Bronchial epithelial cell (primary cell): ENCODE measurements around the gene MOBP. TPM values are rescaled to one million over a fixed set of nuclear protein-coding genes. Genes with fewer than 3 reads are reported as not detected.

Experiments
- DNase-seq: peaks from one replicate; pipeline ENCODE4 v3.0.0-alpha.2; 2010; ENCODE audit warnings: low read depth
- FAIRE-seq: peaks from 2 replicates; lab custom pipeline; 2011; peaks lifted over from hg19 to GRCh38; lab: Jason Lieb, UNC
- H3K27me3 ChIP-seq: 2 replicates; pipeline ENCODE4 v1.5.1; 2011; ENCODE audit warnings: low read length; ENCODE audit not compliant: control insufficient read depth, insufficient read depth
- H3K36me3 ChIP-seq: 2 replicates; pipeline ENCODE4 v1.5.1; 2011; ENCODE audit warnings: low read length; ENCODE audit not compliant: control insufficient read depth, insufficient read depth
- H3K4me3 ChIP-seq: 2 replicates; pipeline ENCODE4 v1.5.1; 2011; ENCODE audit warnings: mild to moderate bottlenecking, low read depth, low read length, control low read depth
- CTCF ChIP-seq: IDR thresholded peaks from 2 replicates; pipeline ENCODE4 v1.5.1; 2011; ENCODE audit warnings: mild to moderate bottlenecking, moderate library complexity, low read length, control low read depth, inconsistent platforms; ENCODE audit not compliant: insufficient read depth, severe bottlenecking
- total RNA-seq: library from RNA; depleted of rRNA; stranded (reverse); fragments of >200 nt; gene quantifications from 2 replicates; pipeline ENCODE4 v1.2.1, GENCODE V29; 2014

Gene MOBP
- total RNA-seq, 1 donor from 2014 or later: not detected

- Histone ChIP-seq H3K36me3 (no peaks in the 10 kb centered on the region), H3K27me3 (peaks cover 1% of the 10 kb centered on the region), H3K4me3 (no peak overlapping the region)
- DNase-seq: no peak
- no peak for TF ChIP-seq CTCF
- FAIRE-seq: peak; percentile 50
Observed at GRCh38 chr3:39485547-39485946, 18.1 kb downstream of the MOBP start.

GRCh38 chr3:39491014-39491413, 23.5 kb downstream of the MOBP start:
- FAIRE-seq (no peak), DNase-seq (no peak)
- peaks cover 3% of the 10 kb centered on the region for H3K27me3 ChIP-seq
- no peak for TF ChIP-seq CTCF
- H3K36me3 ChIP-seq: no peaks in the 10 kb centered on the region
- H3K4me3 ChIP-seq: no peak overlapping the region

- peaks cover 3% of the 10 kb centered on the region for H3K27me3 ChIP-seq
- H3K36me3 ChIP-seq: no peaks in the 10 kb centered on the region
- no peak overlapping the region for H3K4me3 ChIP-seq
- DNase-seq (no peak), FAIRE-seq (peak; percentile 28)
- TF ChIP-seq CTCF: no peak
Observed at GRCh38 chr3:39491733-39492350, 24.4 kb downstream of the MOBP start.

GRCh38 chr3:39494781-39495180, 27.3 kb downstream of the MOBP start:
- H3K4me3 ChIP-seq: no peak overlapping the region
- DNase-seq: no peak
- H3K27me3 ChIP-seq: peaks cover 3% of the 10 kb centered on the region
- no peaks in the 10 kb centered on the region for H3K36me3 ChIP-seq
- TF ChIP-seq CTCF: no peak
- no peak for FAIRE-seq

GRCh38 chr3:39497753-39498152, 30.3 kb downstream of the MOBP start:
- Histone ChIP-seq H3K36me3 (no peaks in the 10 kb centered on the region), H3K4me3 (no peak overlapping the region), H3K27me3 (peaks cover 4% of the 10 kb centered on the region)
- TF ChIP-seq CTCF: no peak
- FAIRE-seq: no peak
- no peak for DNase-seq
